ENCODE measurements around the gene KCNQ1. TPM values are rescaled to one million over a fixed set of nuclear protein-coding genes. Genes with fewer than 3 reads are reported as not detected.
A peak's percentile ranks its signal among the peaks of the same experiment; 100 is the strongest.

KCNQ1 gene
- total RNA-seq, 1 experiment from 2014 or later = 1.0 TPM

DNA sequence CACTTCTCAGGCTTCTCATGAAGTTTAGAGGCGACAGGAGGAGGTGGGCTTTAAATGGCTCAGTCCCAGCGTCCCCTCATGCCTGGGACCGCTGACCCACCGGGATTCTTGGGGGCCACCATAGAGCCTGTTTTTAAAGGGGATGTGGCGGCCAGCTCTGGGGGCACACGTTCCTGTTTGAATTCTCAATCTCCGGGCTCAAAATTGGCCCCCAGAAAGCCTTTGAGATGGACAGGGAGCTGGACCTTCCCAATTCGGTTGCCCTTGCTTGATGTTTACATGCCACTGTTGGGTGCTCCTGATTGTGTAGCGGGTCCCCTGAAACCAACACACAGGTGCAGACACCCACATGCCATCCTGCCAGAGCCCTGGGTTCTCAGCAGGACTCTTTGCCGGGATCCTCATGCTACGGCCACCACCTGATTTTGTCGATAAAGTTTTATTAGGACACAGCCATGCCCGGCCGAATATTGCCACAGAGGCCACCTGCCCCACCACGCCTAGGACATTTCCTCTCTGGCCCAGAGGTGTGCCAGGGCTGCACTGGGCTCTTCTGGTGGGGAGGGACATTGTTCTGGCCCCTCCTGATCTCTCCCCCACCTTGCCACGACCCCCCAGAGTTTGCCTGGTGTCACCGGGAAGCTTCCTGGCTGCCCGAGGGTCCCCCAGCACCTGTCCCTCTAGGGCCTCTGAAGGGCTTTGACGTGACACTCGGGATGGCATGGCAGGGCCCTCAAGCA lies 71.6 kb downstream of the KCNQ1 start:
- no peaks in the 10 kb centered on the region for H3K36me3 ChIP-seq (ENCODE audit: control insufficient read depth, insufficient read depth, low read length)
- H3K4me3 Mint-ChIP-seq (ENCODE audit: unreplicated experiment) = no peak overlapping the region
- intact Hi-C loops (cut with micrococcal nuclease; ENCODE audit: unreplicated experiment) = no loop called here
- H3K9me3 ChIP-seq = no peaks in the 10 kb centered on the region
- POLR2A ChIA-PET = no interaction called here
- no peak overlapping the region for H3K4me3 ChIP-seq (ENCODE audit: low read depth, low read length)
- H3K27me3 Mint-ChIP-seq (ENCODE audit: insufficient read depth, unreplicated experiment) = no peaks in the 10 kb centered on the region
- no TSS peak for BruUV-seq (replicated peaks)
- no peaks in the 10 kb centered on the region for H3K36me3 Mint-ChIP-seq (ENCODE audit: insufficient read depth, unreplicated experiment)
- no peaks in the 10 kb centered on the region for H3K4me1 Mint-ChIP-seq (ENCODE audit: low read depth, unreplicated experiment)
- no peaks in the 10 kb centered on the region for H3K9me3 Mint-ChIP-seq (ENCODE audit: unreplicated experiment)
- H3K27ac Mint-ChIP-seq (ENCODE audit: unreplicated experiment) = no peak overlapping the region
- CTCF ChIA-PET = no interaction called here
- no peaks in the 10 kb centered on the region for H3K27me3 ChIP-seq (replicated peaks; ENCODE audit: control insufficient read depth, insufficient read depth, low read length)
- peaks cover 7% of the 10 kb centered on the region; the same call in 1 of the 2 replicates for H3K4me1 ChIP-seq
- DNase-seq = peak in 1 of 2 experiments; percentile 21
- TF ChIP-seq, protein P1, sequence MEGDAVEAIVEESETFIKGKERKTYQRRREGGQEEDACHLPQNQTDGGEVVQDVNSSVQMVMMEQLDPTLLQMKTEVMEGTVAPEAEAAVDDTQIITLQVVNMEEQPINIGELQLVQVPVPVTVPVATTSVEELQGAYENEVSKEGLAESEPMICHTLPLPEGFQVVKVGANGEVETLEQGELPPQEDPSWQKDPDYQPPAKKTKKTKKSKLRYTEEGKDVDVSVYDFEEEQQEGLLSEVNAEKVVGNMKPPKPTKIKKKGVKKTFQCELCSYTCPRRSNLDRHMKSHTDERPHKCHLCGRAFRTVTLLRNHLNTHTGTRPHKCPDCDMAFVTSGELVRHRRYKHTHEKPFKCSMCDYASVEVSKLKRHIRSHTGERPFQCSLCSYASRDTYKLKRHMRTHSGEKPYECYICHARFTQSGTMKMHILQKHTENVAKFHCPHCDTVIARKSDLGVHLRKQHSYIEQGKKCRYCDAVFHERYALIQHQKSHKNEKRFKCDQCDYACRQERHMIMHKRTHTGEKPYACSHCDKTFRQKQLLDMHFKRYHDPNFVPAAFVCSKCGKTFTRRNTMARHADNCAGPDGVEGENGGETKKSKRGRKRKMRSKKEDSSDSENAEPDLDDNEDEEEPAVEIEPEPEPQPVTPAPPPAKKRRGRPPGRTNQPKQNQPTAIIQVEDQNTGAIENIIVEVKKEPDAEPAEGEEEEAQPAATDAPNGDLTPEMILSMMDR (IDR thresholded peaks at IDR 0.05; ENCODE audit: insufficient read depth in 1 of 2, low read depth in 1 of 2, low read length in 1 of 2, severe bottlenecking in 1 of 2, unreplicated experiment in 1 of 2) = no peak

DNA sequence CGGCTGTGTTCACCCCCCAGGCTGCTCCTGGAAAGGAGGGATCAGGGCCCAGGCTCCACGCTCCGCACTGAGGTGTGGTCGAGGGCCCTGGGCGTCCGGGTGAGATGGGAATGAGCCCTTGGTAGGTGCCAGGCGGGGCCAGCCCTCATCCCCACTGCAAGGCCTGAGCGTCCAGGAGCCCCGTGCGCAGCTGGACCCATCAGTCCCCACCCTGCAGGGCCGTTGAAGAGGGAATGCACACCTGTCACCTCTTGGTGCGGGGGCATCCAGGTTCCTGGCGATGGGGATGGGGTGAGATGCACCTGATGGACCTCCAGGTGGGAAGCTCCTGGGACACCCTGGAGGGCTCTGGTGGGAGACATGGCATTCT lies 72.2 kb downstream of the KCNQ1 start:
- no peaks in the 10 kb centered on the region for H3K27me3 ChIP-seq (replicated peaks; ENCODE audit: control insufficient read depth, insufficient read depth, low read length)
- H3K27ac Mint-ChIP-seq (ENCODE audit: unreplicated experiment) = no peak overlapping the region
- peaks cover 7% of the 10 kb centered on the region; the same call in 1 of the 2 replicates for H3K4me1 ChIP-seq
- H3K4me1 Mint-ChIP-seq (ENCODE audit: low read depth, unreplicated experiment) = no peaks in the 10 kb centered on the region
- H3K9me3 Mint-ChIP-seq (ENCODE audit: unreplicated experiment) = no peaks in the 10 kb centered on the region
- H3K4me3 ChIP-seq (ENCODE audit: low read depth, low read length) = no peak overlapping the region
- TF ChIP-seq, protein P1 (IDR thresholded peaks at IDR 0.05; ENCODE audit: insufficient read depth in 1 of 2, low read depth in 1 of 2, low read length in 1 of 2, severe bottlenecking in 1 of 2, unreplicated experiment in 1 of 2) = no peak
- H3K9me3 ChIP-seq = no peaks in the 10 kb centered on the region
- DNase-seq = peak in 1 of 2 experiments; percentile 34
- intact Hi-C loops (cut with micrococcal nuclease; ENCODE audit: unreplicated experiment) = no loop called here
- H3K27me3 Mint-ChIP-seq (ENCODE audit: insufficient read depth, unreplicated experiment) = no peaks in the 10 kb centered on the region
- H3K4me3 Mint-ChIP-seq (ENCODE audit: unreplicated experiment) = no peak overlapping the region
- H3K36me3 Mint-ChIP-seq (ENCODE audit: insufficient read depth, unreplicated experiment) = no peaks in the 10 kb centered on the region
- CTCF ChIA-PET = no interaction called here
- POLR2A ChIA-PET = no interaction called here
- no TSS peak for BruUV-seq (replicated peaks)
- H3K36me3 ChIP-seq (ENCODE audit: control insufficient read depth, insufficient read depth, low read length) = no peaks in the 10 kb centered on the region

DNA sequence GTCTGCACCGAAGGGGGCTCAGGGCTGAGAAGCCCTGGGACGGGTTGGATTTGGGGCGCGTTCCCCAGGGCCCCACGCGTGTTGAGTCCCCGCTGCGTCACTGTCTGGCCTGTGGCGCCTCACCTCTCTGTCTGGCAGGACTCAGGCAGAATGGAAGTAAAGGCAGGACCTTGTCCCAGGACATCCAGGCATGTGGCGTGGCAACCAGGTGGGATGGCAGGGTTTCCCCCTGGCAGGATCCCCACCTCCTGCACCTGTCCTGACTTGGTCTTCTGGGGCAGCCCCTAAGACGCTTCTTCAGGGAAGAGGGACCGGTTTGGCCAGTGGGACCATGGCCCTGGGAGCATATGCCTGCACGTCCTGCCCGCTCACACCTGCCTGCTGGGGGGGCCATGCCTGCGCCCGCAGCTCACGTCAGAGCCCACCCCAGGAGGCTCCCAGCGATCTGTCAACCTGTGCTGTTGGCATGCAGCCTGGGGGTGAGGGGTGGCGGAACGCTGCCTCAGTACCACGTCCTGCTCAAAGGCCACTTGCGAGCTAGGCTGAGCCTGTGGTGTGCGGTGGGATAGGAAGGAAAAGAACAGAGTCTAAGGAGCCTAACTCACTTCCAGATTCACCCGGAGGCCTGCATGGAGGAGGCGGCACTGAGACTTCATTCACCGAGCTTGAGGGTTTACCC lies 72.7 kb downstream of the KCNQ1 start:
- Histone ChIP-seq H3K9me3 (no peaks in the 10 kb centered on the region), H3K36me3 (ENCODE audit: control insufficient read depth, insufficient read depth, low read length) (no peaks in the 10 kb centered on the region), H3K4me1 (peaks cover 7% of the 10 kb centered on the region; the same call in 1 of the 2 replicates), H3K27me3 (replicated peaks; ENCODE audit: control insufficient read depth, insufficient read depth, low read length) (no peaks in the 10 kb centered on the region), H3K4me3 (ENCODE audit: low read depth, low read length) (no peak overlapping the region)
- POLR2A ChIA-PET = no interaction called here
- Mint-ChIP-seq H3K4me3 (ENCODE audit: unreplicated experiment) (no peak overlapping the region), H3K27me3 (ENCODE audit: insufficient read depth, unreplicated experiment) (no peaks in the 10 kb centered on the region), H3K9me3 (ENCODE audit: unreplicated experiment) (no peaks in the 10 kb centered on the region), H3K27ac (ENCODE audit: unreplicated experiment) (no peak overlapping the region), H3K36me3 (ENCODE audit: insufficient read depth, unreplicated experiment) (no peaks in the 10 kb centered on the region), H3K4me1 (ENCODE audit: low read depth, unreplicated experiment) (no peaks in the 10 kb centered on the region)
- CTCF ChIA-PET = no interaction called here
- TF ChIP-seq, protein P1 (IDR thresholded peaks at IDR 0.05; ENCODE audit: insufficient read depth in 1 of 2, low read depth in 1 of 2, low read length in 1 of 2, severe bottlenecking in 1 of 2, unreplicated experiment in 1 of 2) = no peak
- BruUV-seq (replicated peaks) = no TSS peak
- intact Hi-C loops (cut with micrococcal nuclease; ENCODE audit: unreplicated experiment) = no loop called here
- DNase-seq = peak in 1 of 2 experiments; percentile 17

Data from Caco-2 (cell line).